Skeletal muscle satellite cell (primary cell): ENCODE measurements around the gene CDYL2.
"Not testable (repeated sequence)": the region's sequence is repeated elsewhere in the genome, so short reads cannot be mapped to it uniquely, and the experiment has no call there.

ENCODE experiments used
- H3K27me3 ChIP-seq: 2 replicates; pipeline ENCODE4 v1.7.0; 2013; ENCODE audit warnings: low read length; ENCODE audit not compliant: control insufficient read depth, insufficient read depth
- H3K36me3 ChIP-seq: 2 replicates; pipeline ENCODE4 v1.7.0; 2013; ENCODE audit warnings: mild to moderate bottlenecking, control low read depth, low read length; ENCODE audit not compliant: insufficient read depth
- H3K4me1 ChIP-seq: 2 replicates; pipeline ENCODE4 v1.7.0; 2013; ENCODE audit warnings: low read length; ENCODE audit not compliant: control insufficient read depth, insufficient read depth
- H3K4me2 ChIP-seq: 2 replicates; pipeline ENCODE4 v1.7.0; 2013; ENCODE audit warnings: mild to moderate bottlenecking, low read length
- H3K4me3 ChIP-seq: 2 replicates; pipeline ENCODE4 v1.7.0; 2013; ENCODE audit warnings: low read length
- H3K9ac ChIP-seq: 2 replicates; pipeline ENCODE4 v1.7.0; 2013; ENCODE audit warnings: mild to moderate bottlenecking, low read depth, low read length, moderate library complexity
- H3K9me3 ChIP-seq: replicated peaks from 2 replicates; pipeline ENCODE4 v1.7.0; 2013; ENCODE audit warnings: mild to moderate bottlenecking, control low read depth, low read length

The CDYL2 gene

GRCh38 chr16:80743273-80743672, 61.1 kb downstream of the CDYL2 start:
- Histone ChIP-seq H3K36me3 (no peaks in the 10 kb centered on the region), H3K27me3 (no peaks in the 10 kb centered on the region), H3K4me2 (no peak overlapping the region), H3K9ac (no peak overlapping the region), H3K9me3 (no peaks in the 10 kb centered on the region), H3K4me1 (no peaks in the 10 kb centered on the region), H3K4me3 (no peak overlapping the region)

DNA sequence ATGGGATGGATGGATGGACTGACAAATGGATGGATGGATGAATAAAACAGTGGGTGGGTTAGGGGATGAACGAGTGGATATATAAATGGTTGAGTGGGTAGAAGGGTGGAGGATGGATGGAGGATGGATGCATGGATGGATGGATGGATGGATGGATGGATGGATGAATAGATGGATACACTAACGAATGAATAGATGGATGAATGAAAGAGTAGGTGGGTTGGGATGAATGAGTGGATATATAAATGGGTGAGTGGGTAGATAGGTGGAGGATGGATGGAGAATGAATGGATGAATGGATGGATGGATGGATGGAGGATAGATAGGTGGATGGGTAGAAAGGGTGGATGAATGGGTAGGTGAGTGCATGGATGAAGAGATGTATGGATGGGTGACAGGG, 62.1 kb downstream of the CDYL2 start:
- no peak overlapping the region for H3K4me2 ChIP-seq
- H3K27me3 ChIP-seq = no peaks in the 10 kb centered on the region
- no peak overlapping the region for H3K9ac ChIP-seq
- H3K9me3 ChIP-seq = no peaks in the 10 kb centered on the region
- H3K4me3 ChIP-seq = no peak overlapping the region
- H3K4me1 ChIP-seq = no peaks in the 10 kb centered on the region
- no peaks in the 10 kb centered on the region for H3K36me3 ChIP-seq

DNA sequence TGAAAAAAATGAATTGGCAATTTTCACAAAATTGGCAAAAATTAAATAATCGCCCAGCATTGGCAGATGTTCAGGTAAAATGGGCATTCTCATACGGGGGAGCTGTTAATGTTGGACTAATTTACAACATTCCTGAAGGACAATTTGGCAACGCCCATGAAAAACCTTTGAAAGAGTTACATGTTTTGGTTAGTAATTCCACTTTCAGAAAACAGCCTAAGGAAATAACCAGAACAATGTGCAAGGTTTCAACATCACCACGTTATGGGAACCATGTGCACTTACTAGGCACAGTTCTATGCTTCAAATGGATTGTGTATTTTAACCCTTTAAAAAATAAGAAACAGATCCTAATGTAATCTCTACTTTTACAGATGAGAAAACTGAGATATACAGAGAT, 62.7 kb downstream of the CDYL2 start:
- Histone ChIP-seq H3K9ac (no peak overlapping the region), H3K9me3 (no peaks in the 10 kb centered on the region), H3K27me3 (no peaks in the 10 kb centered on the region), H3K4me2 (no peak overlapping the region), H3K36me3 (no peaks in the 10 kb centered on the region), H3K4me1 (no peaks in the 10 kb centered on the region), H3K4me3 (no peak overlapping the region)

GRCh38 chr16:80739523-80739922, 64.9 kb downstream of the CDYL2 start:
- Histone ChIP-seq H3K36me3 (no peaks in the 10 kb centered on the region), H3K27me3 (no peaks in the 10 kb centered on the region), H3K4me3 (no peak overlapping the region), H3K9ac (no peak overlapping the region), H3K4me2 (no peak overlapping the region), H3K9me3 (no peaks in the 10 kb centered on the region), H3K4me1 (no peaks in the 10 kb centered on the region)

DNA sequence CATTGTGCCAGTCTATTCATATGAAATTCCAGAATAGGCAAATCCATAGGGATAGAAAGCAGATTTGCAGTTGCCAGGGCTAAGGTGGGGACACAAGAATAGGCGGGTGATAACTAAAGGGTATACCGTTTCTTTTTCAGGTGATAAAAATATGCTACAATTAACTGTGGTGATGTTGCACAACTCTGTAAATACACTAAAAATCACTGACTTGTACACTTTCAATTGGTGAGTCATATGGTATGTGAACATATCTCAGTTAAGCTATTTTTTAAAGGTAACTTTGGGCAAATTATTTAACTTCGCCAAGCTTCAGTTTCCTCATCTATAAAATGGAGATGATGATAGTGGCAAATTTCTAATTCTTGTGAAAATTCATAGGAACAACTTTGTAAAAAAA, 65.9 kb downstream of the CDYL2 start:
- no peaks in the 10 kb centered on the region for H3K27me3 ChIP-seq
- H3K4me2 ChIP-seq = no peak overlapping the region
- no peak overlapping the region for H3K4me3 ChIP-seq
- no peaks in the 10 kb centered on the region for H3K9me3 ChIP-seq
- no peaks in the 10 kb centered on the region for H3K4me1 ChIP-seq
- no peaks in the 10 kb centered on the region for H3K36me3 ChIP-seq
- H3K9ac ChIP-seq = no peak overlapping the region

- Histone ChIP-seq H3K9me3 (no peaks in the 10 kb centered on the region), H3K36me3 (no peaks in the 10 kb centered on the region), H3K4me1 (no peaks in the 10 kb centered on the region), H3K9ac (no peak overlapping the region), H3K4me2 (no peak overlapping the region), H3K27me3 (no peaks in the 10 kb centered on the region), H3K4me3 (no peak overlapping the region)
These were observed 68.6 kb downstream of the CDYL2 start for GRCh38 chr16:80735846-80736245.

- no peaks in the 10 kb centered on the region for H3K27me3 ChIP-seq
- no peaks in the 10 kb centered on the region for H3K4me1 ChIP-seq
These were observed 71.0 kb downstream of the CDYL2 start for GRCh38 chr16:80733407-80733806.

DNA sequence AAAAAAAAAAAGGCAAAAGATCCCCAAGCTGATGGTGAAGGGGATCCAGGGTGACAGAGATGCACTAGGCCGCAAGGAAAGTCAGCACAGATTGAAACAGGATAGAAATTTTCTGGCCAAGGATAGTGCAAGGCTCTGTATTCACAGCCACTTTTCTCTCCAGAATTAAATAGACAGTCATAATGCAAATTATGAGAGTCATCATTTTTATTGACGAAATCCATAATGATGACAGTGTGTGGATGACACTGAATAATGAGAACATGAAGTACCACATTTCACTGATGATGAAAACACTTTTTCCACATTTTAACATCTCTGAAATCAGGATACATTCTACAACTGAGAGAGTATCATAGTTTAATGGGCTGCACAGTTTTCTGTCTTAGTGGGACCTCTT, 72.5 kb downstream of the CDYL2 start:
- Histone ChIP-seq H3K9me3 (no peaks in the 10 kb centered on the region), H3K9ac (no peak overlapping the region), H3K4me2 (no peak overlapping the region), H3K36me3 (no peaks in the 10 kb centered on the region), H3K4me1 (no peaks in the 10 kb centered on the region), H3K27me3 (no peaks in the 10 kb centered on the region), H3K4me3 (no peak overlapping the region)

More at GRCh38 chr16:80733407-80733806, 71.0 kb downstream of the CDYL2 start:
- H3K4me2 ChIP-seq = no peak overlapping the region
- H3K36me3 ChIP-seq = no peaks in the 10 kb centered on the region
- H3K9me3 ChIP-seq = no peaks in the 10 kb centered on the region
- no peak overlapping the region for H3K4me3 ChIP-seq
- no peak overlapping the region for H3K9ac ChIP-seq

DNA sequence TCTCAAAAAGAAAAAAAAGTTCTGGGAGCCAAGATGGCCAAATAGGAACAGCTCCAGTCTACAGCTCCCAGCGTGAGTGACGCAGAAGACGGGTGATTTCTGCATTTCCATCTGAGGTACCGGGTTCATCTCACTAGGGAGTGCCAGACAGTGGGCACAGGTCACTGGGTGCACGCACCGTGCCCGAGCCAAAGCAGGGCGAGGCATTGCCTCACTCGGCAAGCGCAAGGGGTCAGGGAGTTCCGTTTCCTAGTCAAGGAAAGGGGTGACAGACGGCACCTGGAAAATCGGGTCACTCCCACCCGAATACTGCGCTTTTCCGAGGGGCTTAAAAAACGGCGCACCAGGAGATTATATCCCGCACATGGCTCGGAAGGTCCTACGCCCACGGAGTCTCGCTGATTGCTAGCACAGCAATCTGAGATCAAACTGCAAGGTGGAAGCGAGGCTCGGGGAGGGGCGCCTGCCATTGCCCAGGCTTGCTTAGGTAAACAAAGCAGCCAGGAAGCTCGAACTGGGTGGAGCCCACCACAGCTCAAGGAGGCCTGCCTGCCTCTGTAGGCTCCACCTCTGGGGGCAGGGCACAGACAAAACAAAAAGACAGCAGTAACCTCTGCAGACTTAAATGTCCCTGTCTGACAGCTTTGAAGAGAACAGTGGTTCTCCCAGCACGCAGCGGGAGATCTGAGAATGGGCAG, 77.2 kb downstream of the CDYL2 start:
- not testable (repeated sequence) for H3K9ac ChIP-seq, H3K36me3 ChIP-seq, H3K4me1 ChIP-seq, H3K9me3 ChIP-seq, H3K4me2 ChIP-seq, H3K27me3 ChIP-seq, H3K4me3 ChIP-seq

DNA sequence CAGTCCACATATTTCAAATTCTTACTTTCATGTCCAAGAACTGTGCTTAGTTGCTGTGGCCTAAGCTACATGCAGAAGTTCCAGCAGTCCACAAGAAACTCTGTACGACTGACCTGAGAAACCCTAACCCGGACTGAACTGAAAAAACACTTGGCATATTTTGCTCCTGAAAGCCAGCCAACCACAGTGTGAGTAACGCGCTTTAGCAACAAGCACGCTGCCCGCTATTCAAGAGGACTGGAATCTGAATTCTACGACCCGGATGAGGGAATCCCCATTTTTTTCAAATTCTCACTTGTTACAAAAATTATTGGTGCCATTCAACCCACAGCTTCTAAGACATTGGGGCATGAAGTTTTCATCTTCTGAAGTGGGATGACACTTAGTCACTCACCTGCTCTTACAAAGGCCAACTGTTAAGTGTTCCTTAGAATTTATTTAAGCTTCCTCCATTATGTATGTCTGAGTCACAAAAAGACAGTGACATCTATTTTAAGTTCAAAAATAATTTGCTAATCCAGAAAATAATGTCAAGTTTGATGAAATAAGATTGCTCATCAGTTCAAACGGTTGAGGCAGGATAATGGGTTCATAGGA, 78.7 kb downstream of the CDYL2 start:
- no peaks in the 10 kb centered on the region for H3K9me3 ChIP-seq

GRCh38 chr16:80723981-80724380, 80.4 kb downstream of the CDYL2 start:
- Histone ChIP-seq H3K36me3 (no peaks in the 10 kb centered on the region), H3K9ac (no peak overlapping the region), H3K4me2 (no peak overlapping the region), H3K4me1 (no peaks in the 10 kb centered on the region), H3K27me3 (no peaks in the 10 kb centered on the region), H3K4me3 (no peak overlapping the region), H3K9me3 (no peaks in the 10 kb centered on the region)

More for the DNA sequence above, 78.7 kb downstream of the CDYL2 start:
- Histone ChIP-seq H3K36me3 (no peaks in the 10 kb centered on the region), H3K9ac (no peak overlapping the region), H3K27me3 (no peaks in the 10 kb centered on the region), H3K4me1 (no peaks in the 10 kb centered on the region), H3K4me2 (no peak overlapping the region), H3K4me3 (no peak overlapping the region)

GRCh38 chr16:80723091-80723490, 81.3 kb downstream of the CDYL2 start:
- H3K36me3 ChIP-seq = no peaks in the 10 kb centered on the region
- peaks cover 7% of the 10 kb centered on the region for H3K4me1 ChIP-seq
- no peak overlapping the region for H3K9ac ChIP-seq
- H3K27me3 ChIP-seq = no peaks in the 10 kb centered on the region
- H3K4me2 ChIP-seq = no peak overlapping the region
- no peaks in the 10 kb centered on the region for H3K9me3 ChIP-seq
- no peak overlapping the region for H3K4me3 ChIP-seq
